GM19025 (cell line): Measurements from ENCODE around the gene POLA1.
"Not testable (repeated sequence)": the region's sequence is repeated elsewhere in the genome, so short reads cannot be mapped to it uniquely, and the experiment has no call there.

Experiments
- ATAC-seq: cut with Tn5 transposase; IDR thresholded peaks from one replicate; pipeline ENCODE4 v1.9.1; 2021; ENCODE audit warnings: mild to moderate bottlenecking, low read depth, moderate library complexity; ENCODE audit not compliant: unreplicated experiment

POLA1 gene

DNA sequence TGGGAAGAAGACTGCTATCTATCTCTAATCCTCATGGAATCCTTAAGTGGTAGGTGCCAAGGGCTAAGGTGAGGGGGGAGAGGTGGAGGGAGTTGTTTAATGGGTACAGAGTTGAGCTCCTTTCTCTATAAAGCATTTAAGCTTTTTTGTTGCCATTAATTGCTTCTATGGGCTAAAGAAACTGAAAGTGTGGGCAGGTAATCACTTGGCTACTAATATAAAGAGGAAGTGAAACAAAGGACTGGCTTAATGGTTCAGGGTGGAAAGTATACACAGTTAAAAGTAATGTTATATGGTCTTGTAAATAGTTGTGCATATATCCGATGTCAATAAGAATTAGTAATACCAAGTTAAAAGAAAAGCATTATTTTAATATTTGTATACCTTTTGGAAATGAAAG lies 83.9 kb downstream of the POLA1 start:
- ATAC-seq = peak; percentile 98

GRCh38 chrX:24782011-24782410 lies 88.3 kb downstream of the POLA1 start:
- no peak for ATAC-seq

GRCh38 chrX:24789047-24789446 lies 95.3 kb downstream of the POLA1 start:
- no peak for ATAC-seq

DNA sequence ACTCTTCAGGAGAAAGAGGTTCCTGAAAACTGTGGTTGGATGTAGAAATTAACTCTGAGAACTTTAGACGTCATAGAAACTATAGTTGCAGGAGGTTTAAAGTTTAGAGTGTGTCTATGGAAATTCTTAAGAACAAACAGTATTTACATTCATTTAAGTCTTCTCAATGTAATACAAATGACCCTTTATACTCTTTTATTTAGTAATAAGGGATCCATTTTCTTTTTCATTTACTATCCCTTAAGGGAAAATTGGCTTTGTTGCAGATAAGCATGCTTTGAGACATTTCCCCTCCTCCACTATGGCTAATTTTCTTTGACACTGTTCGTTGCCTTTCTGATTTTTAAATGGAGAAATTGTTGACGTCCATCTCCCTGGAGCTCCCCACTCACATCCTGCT lies 96.4 kb downstream of the POLA1 start:
- no peak for ATAC-seq

GRCh38 chrX:24796204-24796603 lies 102.5 kb downstream of the POLA1 start:
- ATAC-seq = no peak

GRCh38 chrX:24799078-24799477 lies 105.4 kb downstream of the POLA1 start:
- ATAC-seq = no peak

DNA sequence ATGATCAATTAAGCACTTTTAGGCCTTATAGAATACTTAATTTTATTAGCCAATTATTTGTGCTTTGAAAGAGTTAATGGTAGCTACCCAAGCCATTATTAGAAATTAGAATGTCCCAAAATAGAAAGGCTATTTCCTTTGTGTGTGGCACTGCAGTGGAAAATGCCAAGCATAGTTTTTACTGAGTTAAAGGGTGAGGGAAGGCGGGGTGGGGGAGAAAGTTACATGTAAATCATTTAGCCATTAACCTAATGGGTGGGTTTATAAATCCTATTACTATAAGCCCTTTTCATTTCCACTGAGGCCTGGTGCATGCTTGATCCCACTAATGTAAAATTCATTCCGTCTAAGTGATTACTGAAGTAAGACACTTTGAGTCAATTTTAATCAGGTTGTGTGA lies 105.8 kb downstream of the POLA1 start:
- ATAC-seq = no peak

DNA sequence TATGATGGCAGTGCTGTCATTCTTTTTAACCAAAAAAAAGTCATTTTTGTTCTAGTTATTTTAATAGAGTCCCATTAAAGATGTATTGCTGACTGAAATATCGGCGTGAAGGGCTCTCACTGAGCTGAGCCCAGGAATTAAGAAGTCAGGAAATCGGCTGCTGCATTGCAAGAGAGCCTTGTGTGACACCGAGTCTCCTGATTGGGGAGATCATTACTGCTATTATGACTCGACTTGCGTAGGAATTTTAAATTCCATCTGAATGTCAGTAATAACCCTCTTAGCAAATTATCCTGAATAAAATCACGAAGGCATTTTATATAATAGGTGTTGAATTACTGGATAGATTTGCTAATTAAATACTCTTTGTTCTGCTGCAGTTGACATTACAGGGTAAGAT lies 111.5 kb downstream of the POLA1 start:
- ATAC-seq = no peak

DNA sequence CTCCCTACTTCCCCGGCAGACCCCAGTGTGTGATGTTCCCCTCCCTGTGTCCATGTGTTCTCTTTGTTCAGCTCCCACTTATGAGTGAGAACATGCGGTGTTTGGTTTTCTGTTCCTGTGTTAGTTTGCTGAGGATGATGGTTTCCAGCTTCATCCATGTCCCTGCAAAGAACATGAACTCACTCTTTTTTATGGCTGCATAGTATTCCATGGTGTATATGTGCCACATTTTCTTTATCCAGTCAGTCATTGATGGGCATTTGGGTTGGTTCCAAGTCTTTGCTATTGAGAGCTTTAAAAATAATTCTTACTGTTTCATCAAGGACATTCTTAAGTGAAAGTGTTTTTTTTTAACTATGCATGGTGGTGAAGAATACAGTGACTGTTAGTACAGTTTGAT lies 126.1 kb downstream of the POLA1 start:
- not testable (repeated sequence) for ATAC-seq

- ATAC-seq = no peak
These were observed 134.4 kb downstream of the POLA1 start for GRCh38 chrX:24828147-24828546.

- ATAC-seq = no peak
These were observed 134.9 kb downstream of the POLA1 start for GRCh38 chrX:24828600-24828999.

GRCh38 chrX:24833695-24834094 lies 140.0 kb downstream of the POLA1 start:
- no peak for ATAC-seq

- no peak for ATAC-seq
These were observed 144.2 kb downstream of the POLA1 start for GRCh38 chrX:24837966-24838365.

- no peak for ATAC-seq
These were observed 144.9 kb downstream of the POLA1 start for GRCh38 chrX:24838629-24839028.

DNA sequence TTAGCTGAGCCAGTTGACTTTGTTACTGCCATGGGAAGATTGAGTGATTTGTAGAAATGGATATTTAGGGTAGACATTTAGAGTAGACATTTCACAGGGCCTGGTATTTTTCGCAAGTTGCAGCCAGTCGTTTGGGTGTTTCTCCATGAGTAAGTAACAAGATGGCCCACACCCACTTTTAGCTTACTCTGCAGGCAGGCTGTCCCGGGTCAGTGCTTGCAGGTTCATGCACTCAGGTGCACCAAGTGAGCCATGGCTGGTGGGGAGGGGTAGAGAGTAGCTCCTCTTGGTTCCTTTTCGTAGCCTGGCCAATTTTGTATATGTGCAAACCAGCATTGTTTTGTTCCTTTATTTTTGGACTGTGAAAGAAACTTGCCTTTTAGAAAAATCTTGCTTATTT lies 145.6 kb downstream of the POLA1 start:
- no peak for ATAC-seq

- no peak for ATAC-seq
These were observed 148.8 kb downstream of the POLA1 start for GRCh38 chrX:24842486-24842885.

DNA sequence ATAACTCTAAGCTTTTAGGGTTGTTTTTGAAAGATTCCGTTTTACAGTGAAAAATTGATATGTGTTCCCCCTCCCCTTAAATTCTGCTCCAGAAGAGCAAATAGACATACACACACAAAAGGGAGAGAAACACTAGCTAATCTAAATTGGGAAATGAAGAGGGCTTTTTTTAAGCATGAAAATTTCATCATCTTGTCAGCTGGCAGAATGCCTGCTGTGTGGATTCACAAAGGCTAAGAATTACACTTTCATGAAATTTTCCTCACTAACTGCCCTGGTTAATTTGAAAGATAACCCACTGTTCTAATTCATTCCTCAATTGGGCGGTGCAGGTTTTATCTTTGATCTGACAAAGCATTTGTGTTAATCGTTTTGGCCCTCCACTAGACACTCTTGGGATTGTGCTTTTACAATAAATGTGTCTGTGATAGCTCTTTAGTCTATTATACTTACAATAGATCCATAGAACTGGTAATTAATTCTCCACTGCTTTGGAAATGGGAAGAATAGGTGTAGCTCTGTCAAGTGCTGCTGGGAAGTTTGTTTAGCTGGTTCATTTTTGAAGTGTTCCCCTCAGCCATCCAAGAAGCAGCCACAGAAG lies 152.9 kb downstream of the POLA1 start:
- ATAC-seq = no peak

DNA sequence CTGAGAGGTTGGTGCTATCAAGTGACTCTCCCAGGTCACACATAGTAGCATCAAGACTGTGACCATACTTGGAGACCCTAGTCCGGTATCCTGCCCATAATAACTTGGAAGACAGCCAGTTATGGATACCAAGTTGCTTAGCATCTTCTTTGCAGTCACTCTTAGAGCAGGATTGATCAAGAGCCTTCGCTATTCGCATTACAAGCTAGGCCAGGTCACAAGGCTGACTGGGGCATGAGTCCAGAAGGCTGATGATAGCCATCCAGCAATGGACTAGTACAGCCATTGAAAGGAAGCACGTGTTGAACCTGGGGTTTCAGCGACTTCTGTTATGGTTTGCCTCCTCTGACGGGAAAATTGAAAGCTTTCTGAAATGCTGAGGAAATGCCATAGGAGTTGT lies 157.6 kb downstream of the POLA1 start:
- ATAC-seq = no peak

DNA sequence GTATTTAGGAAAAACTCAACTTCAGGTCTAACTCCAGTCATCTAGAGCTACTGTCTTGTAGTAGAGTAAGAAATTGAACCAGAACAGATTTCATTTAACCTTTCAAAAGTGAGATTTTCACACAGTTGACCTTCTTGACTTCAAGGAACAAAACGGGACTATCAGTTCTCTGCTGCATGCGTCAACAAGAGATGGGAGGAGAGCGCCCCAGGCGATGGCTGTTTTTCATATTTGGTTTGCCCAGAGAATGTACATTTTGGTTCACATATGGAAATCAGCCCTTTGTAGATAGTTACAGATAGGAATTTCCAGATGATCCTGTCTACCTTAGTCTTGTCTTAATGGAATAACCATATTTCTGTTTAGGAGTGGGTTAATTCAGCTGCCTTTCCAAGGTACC lies 158.1 kb downstream of the POLA1 start:
- ATAC-seq = no peak

DNA sequence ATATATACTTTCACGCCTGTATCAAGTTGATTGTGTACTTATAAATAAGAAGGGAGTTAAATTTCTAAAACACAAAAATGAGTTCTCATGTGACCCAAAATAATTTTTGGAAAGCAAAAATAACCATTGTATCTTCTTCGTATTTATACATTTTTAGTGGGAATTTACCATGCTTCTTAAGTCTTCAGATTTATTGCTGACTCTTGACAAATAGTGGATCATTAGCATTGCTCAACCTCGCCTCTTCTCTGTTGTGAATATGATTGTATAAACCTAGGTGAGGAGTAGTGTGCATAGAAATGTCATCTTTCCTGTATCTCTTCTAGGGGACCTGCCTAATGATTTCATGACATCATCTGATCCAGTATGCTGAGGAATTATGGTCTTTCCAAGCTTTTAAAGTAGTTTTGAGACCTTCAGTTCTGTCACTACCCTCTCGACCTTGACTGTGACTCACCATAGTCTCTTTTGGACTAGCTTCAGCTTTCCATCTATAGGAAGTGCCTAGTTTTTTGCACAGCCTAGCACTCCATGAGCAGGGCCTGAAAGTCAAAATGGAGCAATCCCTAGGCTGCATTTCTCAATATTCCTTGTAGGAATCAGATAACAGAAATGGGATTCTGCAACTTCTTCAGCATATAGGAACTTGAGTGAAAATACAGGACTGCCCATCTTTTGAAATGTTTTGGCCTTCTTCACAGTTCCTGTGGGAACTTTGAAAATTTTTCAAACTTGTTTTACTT lies 164.5 kb downstream of the POLA1 start:
- no peak for ATAC-seq

DNA sequence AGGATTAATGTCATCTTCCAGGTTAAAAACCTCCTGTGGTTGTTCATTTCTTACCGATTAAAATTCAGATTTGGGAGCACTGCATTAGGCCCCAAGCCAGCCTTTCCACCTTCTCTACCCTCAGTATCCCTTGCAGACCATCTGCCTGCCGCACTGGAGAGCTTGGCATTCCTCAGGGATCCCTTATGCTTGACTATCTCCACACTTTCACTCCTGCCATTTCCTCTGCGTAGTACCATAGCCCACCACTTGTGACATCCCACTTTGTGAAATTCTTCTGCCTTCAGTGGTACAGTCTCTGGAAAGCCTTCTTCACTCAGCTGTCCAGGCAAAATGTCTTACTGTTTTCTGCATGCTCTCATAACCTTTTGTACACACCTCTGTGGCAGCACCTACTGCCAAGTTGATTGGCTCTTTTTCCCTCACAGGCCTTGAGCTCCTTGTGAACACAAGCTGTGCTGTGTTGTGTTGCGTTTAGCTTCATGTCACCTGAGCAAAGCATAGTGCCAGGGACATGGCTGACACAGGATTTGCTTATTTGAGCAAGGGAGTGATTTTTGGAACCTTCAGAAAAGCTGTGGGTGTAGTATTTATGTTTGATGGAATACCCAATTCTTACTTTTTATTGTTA lies 165.6 kb downstream of the POLA1 start:
- no peak for ATAC-seq

DNA sequence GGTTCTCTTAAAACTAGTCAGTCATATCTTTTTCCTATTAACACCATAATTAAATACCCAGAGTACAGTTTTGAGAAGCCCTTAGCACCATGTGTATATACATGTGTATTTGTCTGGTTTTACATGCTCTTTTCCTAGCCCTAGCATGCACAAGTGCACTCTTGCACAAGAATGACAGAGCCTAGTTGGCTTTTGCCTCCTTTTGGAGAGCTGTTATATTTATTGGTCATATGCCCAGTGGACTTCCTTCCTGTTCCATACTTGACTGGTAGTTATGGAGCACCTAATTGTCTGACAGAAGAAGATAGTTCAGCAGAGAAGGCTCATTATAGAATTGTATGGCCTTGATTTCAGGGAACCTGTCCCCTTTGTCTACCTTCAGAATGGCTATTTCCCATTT lies 166.4 kb downstream of the POLA1 start:
- no peak for ATAC-seq
